Activated CD8-positive, alpha-beta T cell treated with anti-CD3 and anti-CD28 coated beads, Interleukin-2, amount 10 ng/mL, durations not matched to agents 7 days and 5 days (primary cell): Measurements from ENCODE around the gene ZNF292. TPM values are rescaled to one million over a fixed set of nuclear protein-coding genes. Genes with fewer than 3 reads are reported as not detected.

Experiments used
- ATAC-seq: fragments of 150-1000 bp; cut with Tn5 transposase; one replicate; pipeline ENCODE4 v1.10.0; 2021; ENCODE audit warnings: moderate library complexity
- CTCF ChIA-PET: fragments of 350-600 bp; sonication (Branson Sonifier 250); formaldehyde crosslinking; loops from one replicate; lab custom pipeline; 2021; ENCODE audit warnings: antibody characterized with exemption; lab: Charles Lee
- POLR2A ChIA-PET: fragments of 350-600 bp; sonication (Branson Sonifier 250); formaldehyde crosslinking; loops from one replicate; lab custom pipeline; 2021; ENCODE audit warnings: antibody characterized with exemption; lab: Charles Lee
- DNase-seq: peaks from one replicate; pipeline ENCODE4 v3.0.0-alpha.2; 2020
- H3K27ac Mint-ChIP-seq: one replicate; pipeline ENCODE4 v1.8.0; 2021; ENCODE audit warnings: mild to moderate bottlenecking, mixed read lengths
- H3K27me3 Mint-ChIP-seq: one replicate; pipeline ENCODE4 v1.8.0; 2021; ENCODE audit warnings: low read depth, mixed read lengths
- H3K36me3 Mint-ChIP-seq: one replicate; pipeline ENCODE4 v1.8.0; 2021; ENCODE audit warnings: low read depth, mixed read lengths
- H3K4me1 Mint-ChIP-seq: one replicate; pipeline ENCODE4 v1.8.0; 2021; ENCODE audit warnings: low read depth, mixed read lengths
- H3K4me3 Mint-ChIP-seq: one replicate; pipeline ENCODE4 v1.8.0; 2021; ENCODE audit warnings: mild to moderate bottlenecking, mixed read lengths
- H3K9me3 Mint-ChIP-seq: one replicate; pipeline ENCODE4 v1.8.0; 2022; ENCODE audit warnings: mixed read lengths; ENCODE audit not compliant: insufficient read depth
- total RNA-seq, 2 experiments: library from RNA; stranded (reverse); gene quantifications; one replicate each; pipeline ENCODE4 v1.2.3, GENCODE V29; 2021

Gene ZNF292
- total RNA-seq, result 10 to 100 TPM; 48.5 to 50.7 TPM

DNA sequence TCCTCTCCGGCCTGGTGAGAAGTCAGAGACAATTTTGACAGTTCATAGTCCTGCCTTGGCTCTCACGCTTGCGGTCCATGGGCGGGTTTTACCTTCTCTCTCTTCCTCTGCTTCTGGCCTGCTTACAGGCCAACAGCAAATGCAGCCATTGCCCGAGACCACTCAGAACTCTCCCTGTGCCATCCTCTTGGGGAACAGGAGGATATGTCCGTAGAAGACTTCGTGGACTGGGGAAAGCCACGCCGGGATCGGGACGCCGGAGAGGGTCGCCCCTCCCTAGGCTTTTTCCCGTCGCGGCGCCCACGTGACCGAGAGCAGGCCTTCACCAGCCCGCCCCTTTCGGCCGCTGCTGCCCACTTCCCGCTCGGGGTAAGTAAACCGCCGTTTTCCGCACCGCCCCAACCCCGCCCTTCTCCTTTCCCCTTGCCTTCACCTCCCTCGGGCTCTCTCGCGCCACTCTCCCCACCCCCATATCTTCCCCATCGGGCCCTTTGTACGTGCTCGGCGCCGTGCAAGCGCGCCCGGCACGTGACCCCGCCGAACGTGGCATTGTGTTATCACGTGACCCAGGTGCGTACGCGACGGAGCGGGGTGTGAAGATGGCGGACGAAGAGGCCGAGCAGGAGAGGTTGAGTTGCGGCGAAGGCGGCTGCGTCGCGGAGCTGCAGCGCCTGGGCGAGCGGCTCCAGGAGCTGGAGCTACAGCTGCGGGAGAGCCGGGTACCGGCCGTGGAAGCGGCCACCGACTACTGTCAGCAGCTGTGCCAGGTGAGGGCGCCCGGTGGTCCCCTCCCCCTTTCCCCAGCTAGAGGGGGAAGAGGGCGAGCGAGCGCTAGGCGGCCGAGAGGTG lies at the start of gene ZNF292:
ZNF292 (plus strand) TSS at position 573 of the 849 bp plus-strand sequence; CDS start at position 600, 27 bp downstream.
- Mint-ChIP-seq H3K4me3 (peak within 1 kb of the TSS; percentile 77), H3K4me1 (peaks cover 45% of the 10 kb centered on the region), H3K36me3 (peaks cover 19% of the 10 kb centered on the region), H3K9me3 (no peaks in the 10 kb centered on the region), H3K27me3 (no peaks in the 10 kb centered on the region), H3K27ac (peak within 1 kb of the TSS; percentile 99)
- ChIA-PET POLR2A (interaction anchor here (0.5 to 1.8 kb wide), 6 partner anchors 8 to 1476 kb away, joined by 3 to 6 read pairs (median 4); no protein-coding TSS in a partner anchor), CTCF (interaction anchor here (0.7 to 0.9 kb wide), 2 partner anchors 16 to 167 kb away, joined by 3 read pairs; no protein-coding TSS in a partner anchor)
- DNase-seq, result peak; percentile 100
- ATAC-seq, result peak; percentile 83

DNA sequence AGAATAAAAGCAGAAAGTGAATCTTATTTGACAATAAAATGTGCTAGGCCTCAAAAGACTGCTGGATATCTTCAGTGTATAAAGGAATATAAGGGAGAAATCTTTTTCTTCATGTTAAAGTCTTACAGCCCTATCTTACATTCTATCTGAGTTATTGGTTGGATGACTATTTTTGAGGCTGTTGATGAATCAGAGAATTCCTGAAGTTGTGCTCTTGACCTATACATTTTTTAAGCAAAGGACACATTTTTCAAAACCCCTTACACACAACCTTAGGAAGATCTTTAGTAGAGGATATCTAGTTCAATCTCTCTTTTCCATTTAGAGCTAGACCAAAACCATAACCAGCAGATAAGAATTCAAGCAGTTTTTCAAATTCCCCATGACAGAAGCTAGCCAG lies 49.5 kb upstream of the ZNF292 start:
- no peaks in the 10 kb centered on the region for H3K9me3 Mint-ChIP-seq
- ATAC-seq, result no peak
- H3K36me3 Mint-ChIP-seq, result no peaks in the 10 kb centered on the region
- H3K4me1 Mint-ChIP-seq, result no peaks in the 10 kb centered on the region
- no peak for DNase-seq
- ChIA-PET POLR2A (interaction anchor here (0.6 kb wide), 1 partner anchor 8 kb away, joined by 3 read pairs; no protein-coding TSS in a partner anchor), CTCF (interaction anchor here (0.9 kb wide), 1 partner anchor 27 kb away, joined by 4 read pairs; no protein-coding TSS in a partner anchor)
- peaks cover 14% of the 10 kb centered on the region for H3K27me3 Mint-ChIP-seq
- no peak overlapping the region for H3K4me3 Mint-ChIP-seq
- no peak overlapping the region for H3K27ac Mint-ChIP-seq

DNA sequence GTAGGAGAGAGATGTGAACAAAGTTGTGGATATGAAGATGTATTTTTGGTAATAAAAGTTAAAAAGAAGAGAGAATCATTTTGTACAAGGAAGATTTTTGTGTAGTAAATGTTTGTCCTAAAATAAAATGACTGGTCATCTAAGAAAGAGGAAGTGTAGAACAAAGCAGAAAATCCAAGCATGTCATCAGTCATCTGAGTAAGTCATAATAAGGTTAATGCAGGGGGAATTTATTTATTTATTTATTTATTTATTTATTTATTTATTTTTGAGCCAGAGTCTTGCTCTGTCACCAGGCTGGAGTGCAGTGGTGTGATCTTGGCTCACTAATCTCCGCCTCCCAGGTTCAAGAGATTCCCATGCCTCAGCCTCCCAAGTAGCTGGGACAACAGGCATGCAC lies 44.7 kb upstream of the ZNF292 start:
- ChIA-PET CTCF (interaction anchor here (1.0 kb wide), 1 partner anchor 32 kb away, joined by 6 read pairs; no protein-coding TSS in a partner anchor), POLR2A (no interaction called here)
- Mint-ChIP-seq H3K27ac (no peak overlapping the region), H3K4me3 (no peak overlapping the region), H3K27me3 (peaks cover 22% of the 10 kb centered on the region), H3K36me3 (no peaks in the 10 kb centered on the region), H3K4me1 (no peaks in the 10 kb centered on the region), H3K9me3 (no peaks in the 10 kb centered on the region)
- ATAC-seq, result no peak
- DNase-seq, result no peak

DNA sequence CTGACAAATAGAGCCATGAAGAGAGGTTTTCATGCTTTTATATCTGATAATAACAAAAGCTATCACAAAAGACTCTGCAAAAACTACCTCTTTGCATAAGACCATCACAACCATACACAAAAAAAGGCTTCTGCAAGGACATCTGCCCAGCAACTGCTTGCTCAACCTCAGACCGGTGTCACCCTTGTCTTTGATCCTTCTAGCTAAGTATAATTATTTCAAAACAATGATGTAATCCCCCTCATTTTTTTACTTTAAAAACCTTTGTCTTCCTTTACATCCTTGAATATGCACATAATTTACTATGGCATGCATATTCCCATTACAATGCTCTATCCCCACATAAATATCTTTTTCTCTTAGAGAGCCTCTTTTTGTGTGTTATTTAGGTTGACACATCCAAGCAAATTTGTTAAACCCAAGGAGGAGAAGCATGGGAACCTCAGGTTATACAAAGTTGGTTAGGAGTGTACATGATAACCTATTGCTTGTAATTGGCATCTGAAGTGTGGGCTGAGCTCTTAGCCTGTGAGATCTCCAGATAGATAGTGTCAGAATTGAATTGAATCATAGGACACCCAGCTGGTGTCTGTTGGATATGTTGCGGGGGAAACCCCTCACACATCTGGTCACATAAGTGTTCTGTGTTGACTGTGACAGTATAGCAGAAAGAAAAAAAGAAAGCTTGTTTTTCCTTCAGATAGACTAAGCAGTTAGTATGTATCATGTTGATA lies 39.8 kb upstream of the ZNF292 start:
- DNase-seq, result no peak
- Mint-ChIP-seq H3K9me3 (no peaks in the 10 kb centered on the region), H3K4me3 (no peak overlapping the region), H3K27me3 (peaks cover 24% of the 10 kb centered on the region), H3K36me3 (no peaks in the 10 kb centered on the region), H3K27ac (no peak overlapping the region), H3K4me1 (no peaks in the 10 kb centered on the region)
- CTCF ChIA-PET, result interaction anchor here (1.1 kb wide), 1 partner anchor 102 kb away, joined by 3 read pairs; no protein-coding TSS in a partner anchor
- ATAC-seq, result no peak
- POLR2A ChIA-PET, result no interaction called here

DNA sequence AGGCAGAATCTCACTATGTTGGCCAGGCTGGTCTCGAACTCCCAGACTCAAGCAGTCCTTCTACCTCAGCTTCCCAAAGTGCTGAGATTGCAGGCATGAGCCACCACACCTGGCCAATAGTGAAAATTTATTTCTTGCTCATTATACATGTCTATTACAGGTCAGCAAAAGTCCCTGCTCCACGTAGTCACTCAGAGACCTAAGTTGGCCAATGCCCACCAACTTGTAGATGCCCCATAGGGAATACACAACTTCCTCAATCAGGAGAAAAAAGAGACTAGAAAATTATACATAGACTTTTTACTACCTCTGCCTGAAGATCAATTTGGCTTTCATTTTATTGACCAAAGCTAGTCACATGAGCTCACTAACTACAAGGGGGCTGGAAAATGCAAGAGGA lies 38.4 kb upstream of the ZNF292 start:
- no peaks in the 10 kb centered on the region for H3K4me1 Mint-ChIP-seq
- CTCF ChIA-PET, result no interaction called here
- peaks cover 22% of the 10 kb centered on the region for H3K27me3 Mint-ChIP-seq
- POLR2A ChIA-PET, result no interaction called here
- H3K9me3 Mint-ChIP-seq, result no peaks in the 10 kb centered on the region
- no peaks in the 10 kb centered on the region for H3K36me3 Mint-ChIP-seq
- no peak overlapping the region for H3K27ac Mint-ChIP-seq
- DNase-seq (no peak), ATAC-seq (no peak)
- H3K4me3 Mint-ChIP-seq, result no peak overlapping the region

DNA sequence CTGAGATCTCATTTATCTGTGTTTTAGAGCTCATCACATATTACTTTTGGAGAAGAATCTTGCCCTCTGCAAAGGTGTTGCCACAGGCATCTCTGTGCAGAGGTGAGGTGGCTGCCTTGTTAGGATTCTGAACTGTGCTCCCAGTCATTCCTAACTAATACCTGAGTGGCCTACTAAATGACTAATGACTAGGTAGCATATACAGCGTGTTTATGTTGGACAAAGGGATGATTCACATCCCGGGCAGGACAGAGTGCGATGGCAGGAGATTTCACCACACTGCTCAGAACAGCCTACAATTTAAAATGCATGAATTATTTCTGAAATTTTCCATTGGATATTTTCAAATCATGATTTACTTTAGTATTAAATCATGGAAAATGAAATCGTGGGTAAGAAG lies 37.3 kb upstream of the ZNF292 start:
- H3K27ac Mint-ChIP-seq, result no peak overlapping the region

DNA sequence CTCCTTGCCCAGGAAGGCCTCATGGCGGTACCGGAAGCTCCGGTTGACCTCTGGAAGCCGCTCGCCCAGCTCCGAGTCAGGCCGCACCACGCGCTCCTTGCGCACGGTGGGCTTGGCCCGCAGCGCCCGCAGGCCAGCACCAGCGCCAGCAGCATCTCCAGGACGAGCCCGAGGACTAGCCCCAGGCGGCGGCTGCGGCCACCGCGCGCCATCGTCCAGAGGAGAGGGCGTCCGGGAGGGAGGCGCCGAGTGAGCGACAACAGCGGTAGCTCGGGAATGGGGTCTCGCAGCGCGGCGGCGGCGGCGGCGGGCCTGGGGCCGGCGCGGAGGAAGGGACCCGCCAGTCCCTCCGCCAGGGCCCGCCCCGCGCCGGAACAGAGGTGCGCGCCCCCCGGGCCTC lies 32.9 kb upstream of the ZNF292 start:
- CTCF ChIA-PET, result no interaction called here

More for the DNA sequence above, 37.3 kb upstream of the ZNF292 start:
- no peak for ATAC-seq
- POLR2A ChIA-PET, result no interaction called here
- Mint-ChIP-seq H3K9me3 (no peaks in the 10 kb centered on the region), H3K27me3 (peaks cover 26% of the 10 kb centered on the region), H3K4me1 (no peaks in the 10 kb centered on the region), H3K36me3 (no peaks in the 10 kb centered on the region), H3K4me3 (no peak overlapping the region)
- CTCF ChIA-PET, result no interaction called here
- DNase-seq, result no peak

DNA sequence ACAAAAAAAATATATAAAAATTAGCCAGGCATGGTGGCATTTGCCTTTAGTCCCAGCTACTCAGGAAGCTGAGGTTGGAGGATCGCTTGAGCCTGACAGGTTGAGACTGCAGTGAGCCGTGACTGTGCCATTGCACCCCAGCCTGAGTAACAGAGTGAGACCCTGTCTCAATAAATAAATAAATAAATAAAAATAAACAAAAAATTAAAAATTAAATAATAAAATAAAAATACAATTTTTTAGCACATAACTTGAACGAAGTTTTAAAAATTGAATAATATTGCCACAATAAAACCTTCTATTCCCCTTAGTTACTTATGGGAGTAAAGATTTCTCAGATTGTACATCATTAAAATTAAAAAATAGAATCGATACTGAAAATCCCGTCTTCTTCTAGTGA lies 31.3 kb upstream of the ZNF292 start:
- POLR2A ChIA-PET, result no interaction called here
- ATAC-seq (no peak), DNase-seq (no peak)
- H3K4me3 Mint-ChIP-seq, result no peak overlapping the region
- peaks cover 20% of the 10 kb centered on the region for H3K27me3 Mint-ChIP-seq
- CTCF ChIA-PET, result no interaction called here
- H3K4me1 Mint-ChIP-seq, result no peaks in the 10 kb centered on the region
- H3K36me3 Mint-ChIP-seq, result no peaks in the 10 kb centered on the region
- H3K9me3 Mint-ChIP-seq, result no peaks in the 10 kb centered on the region
- no peak overlapping the region for H3K27ac Mint-ChIP-seq

More for the DNA sequence above, 32.9 kb upstream of the ZNF292 start:
- Mint-ChIP-seq H3K36me3 (no peaks in the 10 kb centered on the region), H3K27ac (no peak overlapping the region), H3K4me3 (no peak overlapping the region), H3K4me1 (no peaks in the 10 kb centered on the region), H3K9me3 (no peaks in the 10 kb centered on the region), H3K27me3 (peaks cover 26% of the 10 kb centered on the region)
- DNase-seq (no peak), ATAC-seq (no peak)
- POLR2A ChIA-PET, result no interaction called here

DNA sequence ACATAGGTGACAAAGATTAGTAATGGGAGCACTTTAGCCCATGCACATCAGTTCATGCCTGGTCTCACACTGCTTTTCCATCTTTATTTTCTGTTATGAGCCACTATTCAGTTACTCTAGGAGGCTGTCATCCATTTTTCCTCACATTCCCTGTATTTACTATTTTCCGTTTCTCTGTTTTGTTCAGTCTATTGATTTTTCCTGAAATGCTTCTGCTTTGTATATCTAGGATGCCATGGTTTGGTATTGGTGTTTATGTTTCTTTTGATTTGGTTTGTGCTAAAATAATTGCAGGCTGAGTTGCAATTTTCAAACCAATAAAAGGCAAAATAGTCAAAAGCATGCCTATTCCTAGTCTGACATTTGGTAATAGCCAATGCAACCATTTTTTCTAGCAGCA lies 28.9 kb upstream of the ZNF292 start:
- Mint-ChIP-seq H3K36me3 (no peaks in the 10 kb centered on the region), H3K27me3 (peaks cover 22% of the 10 kb centered on the region), H3K9me3 (no peaks in the 10 kb centered on the region), H3K4me1 (no peaks in the 10 kb centered on the region), H3K4me3 (no peak overlapping the region), H3K27ac (no peak overlapping the region)
- DNase-seq (no peak), ATAC-seq (no peak)
- CTCF ChIA-PET, result no interaction called here
- POLR2A ChIA-PET, result no interaction called here

DNA sequence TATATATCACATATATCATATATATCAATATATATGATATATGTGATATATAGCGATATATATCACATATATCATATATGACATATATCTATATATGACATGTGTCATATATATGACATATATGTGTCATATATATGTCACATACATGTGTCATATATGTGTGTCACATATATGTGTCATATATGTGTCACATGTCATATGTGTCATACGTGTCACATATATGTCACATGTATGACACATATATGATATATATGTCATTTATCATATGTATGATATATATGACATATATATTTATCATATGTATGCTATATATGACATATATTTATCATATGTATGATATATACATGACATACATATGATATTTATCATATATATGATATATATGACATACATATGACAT lies 27.6 kb upstream of the ZNF292 start:
- peaks cover 13% of the 10 kb centered on the region for H3K27me3 Mint-ChIP-seq
- no peak overlapping the region for H3K4me3 Mint-ChIP-seq
- H3K27ac Mint-ChIP-seq, result no peak overlapping the region
- ChIA-PET POLR2A (no interaction called here), CTCF (no interaction called here)
- ATAC-seq, result no peak
- no peaks in the 10 kb centered on the region for H3K9me3 Mint-ChIP-seq
- no peak for DNase-seq
- H3K36me3 Mint-ChIP-seq, result no peaks in the 10 kb centered on the region
- H3K4me1 Mint-ChIP-seq, result no peaks in the 10 kb centered on the region

DNA sequence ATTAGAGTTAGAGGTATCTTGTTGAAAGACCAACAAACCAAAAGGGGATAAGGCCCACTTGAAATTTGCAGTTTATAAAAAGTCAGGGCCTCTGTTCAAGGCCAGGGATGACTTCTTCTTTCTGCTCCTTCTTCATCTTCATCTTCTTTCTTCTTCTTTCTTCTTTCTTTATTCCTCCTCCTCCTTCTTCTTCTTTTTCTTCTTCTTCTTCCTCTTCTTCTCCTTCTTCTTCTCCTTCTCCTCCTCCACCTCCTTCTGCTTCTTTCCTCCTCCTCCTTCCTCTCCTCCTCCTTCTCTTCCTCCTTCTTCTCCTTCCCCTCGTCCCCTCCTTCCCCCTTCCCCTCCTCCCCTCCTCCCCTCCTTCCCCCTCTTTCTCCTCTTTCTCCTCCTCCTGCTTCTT lies 18.4 kb upstream of the ZNF292 start:
- no peak for DNase-seq
- no peak overlapping the region for H3K4me3 Mint-ChIP-seq
- H3K4me1 Mint-ChIP-seq, result no peaks in the 10 kb centered on the region

More for the DNA sequence above, 18.4 kb upstream of the ZNF292 start:
- ChIA-PET CTCF (interaction anchor here (1.2 kb wide), 1 partner anchor 306 kb away, joined by 3 read pairs; no protein-coding TSS in a partner anchor), POLR2A (interaction anchor here (1.1 kb wide), 1 partner anchor 15 kb away, joined by 3 read pairs; no protein-coding TSS in a partner anchor)
- H3K9me3 Mint-ChIP-seq, result no peaks in the 10 kb centered on the region
- no peaks in the 10 kb centered on the region for H3K36me3 Mint-ChIP-seq
- no peak overlapping the region for H3K27ac Mint-ChIP-seq
- H3K27me3 Mint-ChIP-seq, result peaks cover 31% of the 10 kb centered on the region
- no peak for ATAC-seq
